Measurements from ENCODE around the gene HIPK4. TPM values are rescaled to one million over a fixed set of nuclear protein-coding genes. Genes with fewer than 3 reads are reported as not detected.

The HIPK4 gene
- total RNA-seq, 1 donor from 2014 or later, result not detected

DNA sequence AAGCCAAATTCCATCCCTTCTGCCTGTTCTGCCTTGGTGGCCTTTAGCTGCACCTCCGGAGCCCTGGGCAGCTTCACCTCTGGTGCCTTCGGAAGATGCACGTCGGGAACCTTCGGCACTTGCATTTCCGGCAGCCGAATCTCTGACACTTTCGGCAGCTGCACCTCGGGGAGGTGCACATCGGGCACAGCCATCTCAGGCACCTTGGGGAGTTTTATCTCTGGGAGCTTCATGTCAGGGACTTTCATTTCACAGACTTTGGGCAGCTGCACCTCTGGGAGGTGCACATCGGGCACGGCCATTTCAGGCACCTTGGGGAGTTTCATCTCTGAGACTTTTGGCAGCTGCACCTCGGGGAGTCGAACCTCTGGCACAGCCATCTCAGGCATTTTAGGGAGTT is 6.0 kb upstream of the HIPK4 start:
- peaks cover 20% of the 10 kb centered on the region for H3K27me3 Mint-ChIP-seq (ENCODE audit: insufficient read depth, low read depth)
- no peak overlapping the region for H3K4me2 ChIP-seq
- TF ChIP-seq EZH2phosphoT487 (IDR thresholded peaks at IDR 0.05) (no peak), EZH2 (IDR thresholded peaks at IDR 0.05) (no peak)
- no peak for DNase-seq (ENCODE audit: low spot score)
- peaks cover 14% of the 10 kb centered on the region for H3K4me1 Mint-ChIP-seq
- no peak overlapping the region for H3K27ac ChIP-seq
- no peaks in the 10 kb centered on the region for H3K9me3 ChIP-seq (ENCODE audit: low read depth)
- H3K79me2 ChIP-seq (ENCODE audit: low read depth), result no peaks in the 10 kb centered on the region
- H2AFZ ChIP-seq (replicated peaks), result no peak overlapping the region
- H3K4me3 Mint-ChIP-seq, result peak overlapping the region; percentile 27
- peaks cover 21% of the 10 kb centered on the region for H3K27me3 ChIP-seq
- no peak overlapping the region for H3K9ac ChIP-seq
- H3K36me3 ChIP-seq, result no peaks in the 10 kb centered on the region
- H3K36me3 Mint-ChIP-seq, result no peaks in the 10 kb centered on the region
- H4K20me1 ChIP-seq (ENCODE audit: low read depth), result no peaks in the 10 kb centered on the region
- peak overlapping the region; percentile 57 for H3K27ac Mint-ChIP-seq
- no peak overlapping the region for H3K4me3 ChIP-seq
- H3K4me1 ChIP-seq, result no peaks in the 10 kb centered on the region
- H3F3A ChIP-seq (ENCODE audit: low read depth), result peaks cover 8% of the 10 kb centered on the region
- H3K9me3 Mint-ChIP-seq, result no peaks in the 10 kb centered on the region

DNA sequence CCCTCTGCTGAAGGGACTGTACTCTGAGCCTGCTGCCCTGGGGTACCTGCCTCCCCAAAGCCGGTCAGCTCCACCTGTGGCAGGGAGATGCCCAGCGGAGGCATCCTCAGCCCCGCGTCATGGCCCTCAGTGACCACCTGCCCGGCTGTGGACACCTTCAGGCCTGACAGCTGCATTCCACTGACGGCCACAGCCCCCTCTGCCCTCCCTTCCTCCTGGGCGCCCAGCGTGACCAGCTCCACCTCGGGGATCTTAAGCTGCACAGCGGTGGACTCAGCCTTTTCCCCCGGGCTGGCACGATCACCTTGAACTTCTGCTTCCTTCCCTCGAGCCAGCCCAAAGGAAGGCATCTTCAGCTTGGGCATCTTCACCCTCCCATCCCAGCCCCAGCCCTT is 4.8 kb upstream of the HIPK4 start:
- peaks cover 14% of the 10 kb centered on the region for H3K4me1 Mint-ChIP-seq
- H3K27me3 Mint-ChIP-seq (ENCODE audit: insufficient read depth, low read depth), result peaks cover 18% of the 10 kb centered on the region
- Histone ChIP-seq H3K27me3 (peaks cover 21% of the 10 kb centered on the region), H3K9ac (no peak overlapping the region), H2AFZ (replicated peaks) (no peak overlapping the region), H3F3A (ENCODE audit: low read depth) (peaks cover 8% of the 10 kb centered on the region), H3K9me3 (ENCODE audit: low read depth) (no peaks in the 10 kb centered on the region), H3K27ac (no peak overlapping the region), H3K36me3 (no peaks in the 10 kb centered on the region), H4K20me1 (ENCODE audit: low read depth) (no peaks in the 10 kb centered on the region), H3K4me3 (no peak overlapping the region), H3K4me1 (no peaks in the 10 kb centered on the region), H3K4me2 (no peak overlapping the region), H3K79me2 (ENCODE audit: low read depth) (no peaks in the 10 kb centered on the region)
- TF ChIP-seq EZH2 (IDR thresholded peaks at IDR 0.05), result no peak
- TF ChIP-seq EZH2phosphoT487 (IDR thresholded peaks at IDR 0.05), result no peak
- TF ChIP-seq, protein P1, sequence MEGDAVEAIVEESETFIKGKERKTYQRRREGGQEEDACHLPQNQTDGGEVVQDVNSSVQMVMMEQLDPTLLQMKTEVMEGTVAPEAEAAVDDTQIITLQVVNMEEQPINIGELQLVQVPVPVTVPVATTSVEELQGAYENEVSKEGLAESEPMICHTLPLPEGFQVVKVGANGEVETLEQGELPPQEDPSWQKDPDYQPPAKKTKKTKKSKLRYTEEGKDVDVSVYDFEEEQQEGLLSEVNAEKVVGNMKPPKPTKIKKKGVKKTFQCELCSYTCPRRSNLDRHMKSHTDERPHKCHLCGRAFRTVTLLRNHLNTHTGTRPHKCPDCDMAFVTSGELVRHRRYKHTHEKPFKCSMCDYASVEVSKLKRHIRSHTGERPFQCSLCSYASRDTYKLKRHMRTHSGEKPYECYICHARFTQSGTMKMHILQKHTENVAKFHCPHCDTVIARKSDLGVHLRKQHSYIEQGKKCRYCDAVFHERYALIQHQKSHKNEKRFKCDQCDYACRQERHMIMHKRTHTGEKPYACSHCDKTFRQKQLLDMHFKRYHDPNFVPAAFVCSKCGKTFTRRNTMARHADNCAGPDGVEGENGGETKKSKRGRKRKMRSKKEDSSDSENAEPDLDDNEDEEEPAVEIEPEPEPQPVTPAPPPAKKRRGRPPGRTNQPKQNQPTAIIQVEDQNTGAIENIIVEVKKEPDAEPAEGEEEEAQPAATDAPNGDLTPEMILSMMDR (IDR thresholded peaks at IDR 0.05), result no peak
- no peaks in the 10 kb centered on the region for H3K36me3 Mint-ChIP-seq
- H3K9me3 Mint-ChIP-seq, result no peaks in the 10 kb centered on the region
- H3K27ac Mint-ChIP-seq, result no peak overlapping the region
- H3K4me3 Mint-ChIP-seq, result no peak overlapping the region
- DNase-seq (ENCODE audit: low spot score), result no peak

DNA sequence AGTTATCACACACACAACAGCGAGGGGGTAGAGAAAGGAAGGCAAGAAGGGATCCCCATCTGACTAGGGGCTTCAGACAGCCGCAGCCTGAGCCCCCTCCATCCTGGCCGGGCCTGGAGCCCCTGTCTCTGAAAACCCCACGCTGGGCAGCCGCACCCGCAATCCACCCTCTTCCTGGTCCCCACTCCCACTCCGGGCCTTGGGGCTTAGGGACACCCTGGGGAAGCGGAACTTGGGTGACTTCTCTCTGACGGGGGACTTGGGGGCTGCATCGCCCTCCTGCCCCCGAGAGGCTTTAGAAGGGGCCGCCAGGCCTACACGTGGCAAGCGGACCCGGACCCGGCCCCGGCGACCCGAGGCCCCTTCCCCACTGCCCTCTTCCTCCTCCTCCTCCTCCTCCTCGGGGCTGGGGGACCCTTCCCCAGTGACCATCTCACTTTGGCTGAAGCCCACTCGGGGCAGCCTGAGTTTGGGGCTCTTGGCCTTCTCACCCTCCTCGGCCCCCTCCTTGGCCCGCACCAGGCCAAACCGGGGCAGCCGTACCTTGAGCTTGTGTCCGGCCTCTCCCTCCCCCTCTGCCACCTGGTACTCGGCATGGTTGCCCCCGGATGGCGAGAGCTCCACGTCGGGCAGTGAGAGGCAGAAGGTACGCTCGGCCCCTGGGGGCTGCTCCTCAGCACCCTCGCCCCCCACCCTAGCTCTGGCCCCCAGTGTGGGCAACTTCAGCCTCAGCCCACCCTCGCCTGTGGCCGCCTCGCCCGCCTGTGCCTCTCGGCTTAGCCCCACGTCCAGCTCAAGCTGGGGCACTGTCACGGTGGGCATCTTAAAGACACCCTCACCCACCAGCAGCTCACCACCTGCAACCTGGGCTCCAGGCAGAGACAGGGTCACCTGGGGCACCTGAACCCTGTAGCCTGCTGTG is 4.2 kb upstream of the HIPK4 start:
- H3K9me3 Mint-ChIP-seq, result no peaks in the 10 kb centered on the region
- H2AFZ ChIP-seq (replicated peaks), result no peak overlapping the region
- H3K9ac ChIP-seq, result no peak overlapping the region
- peaks cover 9% of the 10 kb centered on the region for H3K4me1 Mint-ChIP-seq
- H3F3A ChIP-seq (ENCODE audit: low read depth), result peaks cover 3% of the 10 kb centered on the region
- DNase-seq (ENCODE audit: low spot score), result no peak
- H3K36me3 ChIP-seq, result no peaks in the 10 kb centered on the region
- no peaks in the 10 kb centered on the region for H3K4me1 ChIP-seq
- H3K36me3 Mint-ChIP-seq, result no peaks in the 10 kb centered on the region
- H3K9me3 ChIP-seq (ENCODE audit: low read depth), result no peaks in the 10 kb centered on the region
- H3K27ac Mint-ChIP-seq, result no peak overlapping the region
- peaks cover 14% of the 10 kb centered on the region for H3K27me3 Mint-ChIP-seq (ENCODE audit: insufficient read depth, low read depth)
- H3K4me2 ChIP-seq, result no peak overlapping the region
- H3K27ac ChIP-seq, result no peak overlapping the region
- H3K4me3 Mint-ChIP-seq, result no peak overlapping the region
- no peak overlapping the region for H3K4me3 ChIP-seq
- no peak for TF ChIP-seq EZH2phosphoT487 (IDR thresholded peaks at IDR 0.05)
- TF ChIP-seq EZH2 (IDR thresholded peaks at IDR 0.05), result no peak
- TF ChIP-seq, protein P1 (IDR thresholded peaks at IDR 0.05), result no peak
- H3K27me3 ChIP-seq, result peaks cover 15% of the 10 kb centered on the region
- no peaks in the 10 kb centered on the region for H4K20me1 ChIP-seq (ENCODE audit: low read depth)
- H3K79me2 ChIP-seq (ENCODE audit: low read depth), result no peaks in the 10 kb centered on the region

Data from neural progenitor cell (in vitro differentiated cells).